Right lobe of liver (tissue), 4 donors: ENCODE results near the gene STT3A.

Experiments
- CTCF ChIP-seq, 4 donors: fragments of 200-600 bp in 3 of 4; fragments of 450-650 bp in 1 of 4; IDR thresholded peaks; one replicate each; pipeline versions ENCODE4 v1.5.1 to v1.8.0; 2016 to 2022; ENCODE audit warnings: antibody characterized with exemption in 4 of 4, mild to moderate bottlenecking in 2 of 4
- POLR2A ChIP-seq: fragments of 450-650 bp; IDR thresholded peaks from one replicate; pipeline ENCODE4 v1.6.1; 2017; ENCODE audit warnings: antibody characterized with exemption, mild to moderate bottlenecking
- donor health status: DM: no; HTN: no; CAD: no.
- donor health status: DM: no; HTN: no; CAD: no.
- donor health status: DM: no; HTN: yes; CAD: no.

DNA sequence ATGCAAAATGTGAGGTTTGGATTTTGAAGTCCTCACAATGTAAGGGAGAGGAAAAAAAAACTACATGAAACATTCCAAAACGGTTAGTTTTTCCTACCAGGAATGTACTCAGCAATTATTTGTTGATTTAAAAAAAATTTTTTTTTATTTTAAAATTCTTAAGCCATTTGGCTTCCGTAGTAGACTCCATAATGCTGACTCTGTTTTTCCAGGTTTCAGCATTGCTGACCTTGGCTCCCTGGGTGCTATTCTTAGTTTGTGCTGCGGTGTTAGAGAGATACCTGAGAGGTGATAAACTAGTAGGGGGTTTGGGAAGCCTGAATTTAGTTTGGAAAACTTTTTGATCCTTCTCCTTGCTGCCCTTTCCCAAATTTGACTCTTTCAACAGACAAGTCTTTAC, 10.6 kb downstream of the STT3A start:
- TF ChIP-seq CTCF (IDR thresholded peaks at IDR 0.05) (no peak), POLR2A (no peak)
